NCI-H146 (cell line): ENCODE data around the gene NLRC5.
"Not testable (repeated sequence)": the region's sequence is repeated elsewhere in the genome, so short reads cannot be mapped to it uniquely, and the experiment has no call there.

Source experiments
- DNase-seq: peaks from one replicate; lab custom pipeline; 2025; lab: John Stamatoyannopoulos, UW

The NLRC5 gene

GRCh38 chr16:56983211-56983751 lies 6.1 kb upstream of the NLRC5 start:
- DNase-seq, result peak; percentile 15

- no peak for DNase-seq
Observed at GRCh38 chr16:56984639-56985038, 4.7 kb upstream of the NLRC5 start.

GRCh38 chr16:56985288-56985961 lies 3.9 kb upstream of the NLRC5 start:
- DNase-seq, result no peak

GRCh38 chr16:56985962-56986360 lies 3.4 kb upstream of the NLRC5 start:
- DNase-seq, result no peak

- DNase-seq, result no peak
Observed at GRCh38 chr16:56986361-56986760, 3.0 kb upstream of the NLRC5 start.

- not testable (repeated sequence) for DNase-seq
Observed at GRCh38 chr16:56986908-56987307, 2.4 kb upstream of the NLRC5 start.

GRCh38 chr16:56987692-56988091 lies 1.7 kb upstream of the NLRC5 start:
- DNase-seq, result no peak

GRCh38 chr16:56988161-56988947 lies 1.0 kb upstream of the NLRC5 start:
- no peak for DNase-seq

GRCh38 chr16:56989988-56990387 lies 631 bp downstream of the NLRC5 start:
- DNase-seq, result no peak

- no peak for DNase-seq
Observed at GRCh38 chr16:56990407-56991286, 1.3 kb downstream of the NLRC5 start.

GRCh38 chr16:56992431-56992830 lies 3.1 kb downstream of the NLRC5 start:
- not testable (repeated sequence) for DNase-seq

GRCh38 chr16:56993204-56993603 lies 3.8 kb downstream of the NLRC5 start:
- DNase-seq, result no peak

GRCh38 chr16:56994311-56994710 lies 5.0 kb downstream of the NLRC5 start:
- DNase-seq, result no peak

- DNase-seq, result no peak
Observed at GRCh38 chr16:56995136-56995805, 5.9 kb downstream of the NLRC5 start.

GRCh38 chr16:56997264-56997663 lies 7.9 kb downstream of the NLRC5 start:
- DNase-seq, result no peak

GRCh38 chr16:56997931-56998330 lies 8.6 kb downstream of the NLRC5 start:
- DNase-seq, result no peak

GRCh38 chr16:56998352-56998751 lies 9.0 kb downstream of the NLRC5 start:
- no peak for DNase-seq

- DNase-seq, result no peak
Observed at GRCh38 chr16:56998861-56999260, 9.5 kb downstream of the NLRC5 start.

GRCh38 chr16:56999409-57000270 lies 10.3 kb downstream of the NLRC5 start:
- DNase-seq, result no peak

- no peak for DNase-seq
Observed at GRCh38 chr16:57000271-57001025, 11.1 kb downstream of the NLRC5 start.
